Skin of body (tissue), 2 donors: Measurements from ENCODE around the gene COLEC11. TPM values are rescaled to one million over a fixed set of nuclear protein-coding genes. Genes with fewer than 3 reads are reported as not detected.

ENCODE experiments used
- small RNA-seq: library from RNA; depleted of rRNA; stranded (forward); fragments of <200 nt; gene quantifications from one replicate; pipeline ENCODE3, GENCODE V24; 2014; ENCODE audit warnings: low replicate concordance
- total RNA-seq: library from RNA; depleted of rRNA; stranded (reverse); fragments of >200 nt; gene quantifications from one replicate; pipeline ENCODE4 v1.2.3, GENCODE V29; 2014

Gene COLEC11
- total RNA-seq, 1 donor from 2014 or later, result not detected

Small RNA genes lying within 50 kb of the gene (small RNA-seq; reads per million reads assigned to genes)
- not detected for gene TMSB4XP2

Other genes starting within 250 kb of the COLEC11 start
- gene EIPR1, start 217.3 kb upstream of the COLEC11 start, total RNA-seq, result 14.2 TPM
- gene TRAPPC12, start 215.4 kb upstream of the COLEC11 start, total RNA-seq, result 62.9 TPM
- 21.8 TPM for gene ADI1, start 75.6 kb upstream of the COLEC11 start, total RNA-seq
- 14.0 TPM for gene RNASEH1, start 36.8 kb upstream of the COLEC11 start, total RNA-seq
- gene RPS7, start 19.9 kb upstream of the COLEC11 start, total RNA-seq, result 1,884 TPM
- not detected for gene ALLC, start 63.1 kb downstream of the COLEC11 start, total RNA-seq
- gene DCDC2C, start 108.5 kb downstream of the COLEC11 start, total RNA-seq, result 0.20 TPM